CD4-positive, CD25-positive, alpha-beta regulatory T cell (primary cell): ENCODE measurements around the gene LRRC8B. TPM values are rescaled to one million over a fixed set of nuclear protein-coding genes. Genes with fewer than 3 reads are reported as not detected.

Source experiments
- ATAC-seq, 2 donors: fragments of 150-1000 bp; cut with Tn5 transposase; one replicate each; pipeline ENCODE4 v1.10.0; 2021; ENCODE audit warnings: low read depth in 2 of 2, moderate number of reproducible peaks in 2 of 2, moderate library complexity in 1 of 2
- DNase-seq, 3 donors: peaks; one replicate each; pipeline versions ENCODE4 v3.0.0 to v3.0.0-alpha.2; 2012 to 2022; ENCODE audit warnings: mixed read lengths in 1 of 3
- H3K27ac ChIP-seq: one replicate; pipeline ENCODE4 v1.7.0; 2013; ENCODE audit warnings: mild to moderate bottlenecking, low read length; ENCODE audit not compliant: insufficient read depth, poor library complexity, severe bottlenecking
- H3K27me3 ChIP-seq: one replicate; pipeline ENCODE4 v1.7.0; 2013; ENCODE audit warnings: low read length; ENCODE audit not compliant: control insufficient read depth, insufficient read depth
- H3K36me3 ChIP-seq: one replicate; pipeline ENCODE4 v1.7.0; 2013; ENCODE audit warnings: mild to moderate bottlenecking, low read length, moderate library complexity; ENCODE audit not compliant: control insufficient read depth, insufficient read depth
- H3K4me1 ChIP-seq: 2 replicates; pipeline ENCODE4 v1.7.0; 2013; ENCODE audit warnings: mild to moderate bottlenecking, low read length; ENCODE audit not compliant: insufficient read depth, control insufficient read depth, poor library complexity, severe bottlenecking
- H3K4me3 ChIP-seq: one replicate; pipeline ENCODE4 v1.7.0; 2013; ENCODE audit warnings: low read depth, mild to moderate bottlenecking, low read length, moderate library complexity
- H3K9me3 ChIP-seq, 2 experiments: 1 replicate in 1 of 2; 2 replicates in 1 of 2; pipeline ENCODE4 v1.7.0; 2013; ENCODE audit warnings: low read length in 2 of 2, mild to moderate bottlenecking in 1 of 2, moderate library complexity in 1 of 2; ENCODE audit not compliant: control insufficient read depth in 2 of 2
- H3K27ac Mint-ChIP-seq, 3 donors: one replicate each; pipeline ENCODE4 v1.8.0; 2020 to 2022; ENCODE audit warnings: mild to moderate bottlenecking in 3 of 3, mixed read lengths in 3 of 3, moderate library complexity in 2 of 3
- H3K27me3 Mint-ChIP-seq: one replicate; pipeline ENCODE4 v1.8.0; 2022; ENCODE audit warnings: mild to moderate bottlenecking, mixed read lengths
- H3K36me3 Mint-ChIP-seq: one replicate; pipeline ENCODE4 v1.8.0; 2020; ENCODE audit warnings: mixed read lengths
- H3K4me1 Mint-ChIP-seq, 4 donors: one replicate each; pipeline ENCODE4 v1.8.0; 2020 to 2022; ENCODE audit warnings: mixed read lengths in 4 of 4, mild to moderate bottlenecking in 1 of 4
- H3K4me3 Mint-ChIP-seq, 4 donors: one replicate each; pipeline ENCODE4 v1.8.0; 2020 to 2022; ENCODE audit warnings: mild to moderate bottlenecking in 4 of 4, mixed read lengths in 4 of 4, moderate library complexity in 3 of 4
- H3K9me3 Mint-ChIP-seq, 7 donors: one replicate each; pipeline ENCODE4 v1.8.0; 2020 to 2022; ENCODE audit warnings: mixed read lengths in 7 of 7, mild to moderate bottlenecking in 3 of 7, moderate library complexity in 2 of 7
- polyA plus RNA-seq, 4 donors: library from polyadenylated mRNA; unstranded; fragments of 300-500 nt; fragmentation: Illumina TruSeq; gene quantifications; one replicate each; pipeline ENCODE4 v1.2.3, GENCODE V29; 2021
- total RNA-seq: library from RNA; stranded (reverse); gene quantifications from one replicate; pipeline ENCODE4 v1.2.3, GENCODE V29; 2022

LRRC8B gene
- total and polyA plus RNA-seq, 5 donors from 2014 or later: 8.9 to 20.4 (median 19.1) TPM

DNA sequence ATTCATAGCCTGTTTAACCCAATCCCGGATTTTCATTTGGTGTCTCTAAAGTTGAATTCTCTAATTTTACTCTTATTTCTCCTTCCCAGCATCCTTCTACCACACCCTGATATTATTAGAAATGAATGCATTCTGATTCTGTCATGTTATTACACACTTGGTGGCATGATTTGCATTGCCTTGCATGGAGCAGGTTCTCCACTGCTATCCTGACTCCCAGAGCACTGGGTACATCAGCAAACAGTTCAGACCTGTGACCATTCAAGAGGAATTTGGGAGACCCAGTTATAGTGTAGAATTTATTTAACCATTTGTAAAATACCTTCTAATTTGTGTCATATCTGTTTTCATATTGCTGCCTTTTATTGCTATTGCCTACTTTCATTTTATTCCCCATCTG, 2.6 kb downstream of the LRRC8B start:
- Mint-ChIP-seq H3K4me1 (peaks cover 7 to 37% (median 26%) of the 10 kb centered on the region in 4 donors), H3K4me3 (no peak overlapping the region), H3K27me3 (peaks cover 5% of the 10 kb centered on the region), H3K9me3 (peaks cover 0 to 2% (median 0%) of the 10 kb centered on the region in 7 donors), H3K27ac (no peak overlapping the region), H3K36me3 (peaks cover 16% of the 10 kb centered on the region)
- DNase-seq (no peak), ATAC-seq (no peak)
- Histone ChIP-seq H3K36me3 (peaks cover 4% of the 10 kb centered on the region), H3K9me3 (no peaks in the 10 kb centered on the region), H3K27ac (peak overlapping the region; percentile 52), H3K4me1 (peaks cover 47% of the 10 kb centered on the region), H3K4me3 (peak overlapping the region; percentile 20), H3K27me3 (no peaks in the 10 kb centered on the region)

DNA sequence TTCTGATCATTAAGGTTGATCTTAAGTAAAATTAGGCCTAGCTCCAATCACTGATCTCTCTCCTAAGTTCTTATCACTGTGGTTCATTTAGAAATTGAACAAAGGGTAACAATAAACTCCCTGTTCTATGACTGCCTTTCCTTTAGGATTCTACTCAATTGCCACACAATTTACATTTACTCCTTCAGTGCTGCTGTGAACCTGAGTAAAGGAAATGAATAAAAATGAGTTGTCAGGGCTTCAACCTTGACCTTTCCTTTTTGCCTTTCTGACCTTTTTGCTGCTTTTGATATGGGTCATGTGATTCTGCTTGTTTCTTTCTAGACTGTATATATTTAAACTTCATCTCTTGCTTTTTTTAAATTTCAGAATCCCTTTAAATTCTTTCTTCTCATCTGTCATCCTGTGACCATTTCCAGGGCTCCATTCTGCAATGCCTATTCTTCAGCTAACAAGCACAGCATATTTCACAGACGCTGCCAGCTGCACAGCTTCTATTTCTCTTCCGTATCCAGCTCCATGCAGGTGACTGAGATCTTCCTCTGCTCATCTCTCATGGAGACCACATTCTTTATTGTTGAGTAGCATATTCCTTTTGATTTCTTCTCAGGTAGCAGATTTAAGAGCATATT, 3.2 kb downstream of the LRRC8B start:
- H3K4me1 ChIP-seq: peaks cover 47% of the 10 kb centered on the region
- peaks cover 5% of the 10 kb centered on the region for H3K27me3 Mint-ChIP-seq
- H3K9me3 ChIP-seq: no peaks in the 10 kb centered on the region
- ATAC-seq: no peak
- no peak overlapping the region for H3K4me3 Mint-ChIP-seq
- DNase-seq: no peak
- H3K27ac ChIP-seq: peak overlapping the region; percentile 52
- H3K36me3 ChIP-seq: peaks cover 7% of the 10 kb centered on the region
- H3K9me3 Mint-ChIP-seq: peaks cover 0 to 2% (median 0%) of the 10 kb centered on the region in 7 donors
- H3K27me3 ChIP-seq: no peaks in the 10 kb centered on the region
- H3K27ac Mint-ChIP-seq: no peak overlapping the region
- H3K4me1 Mint-ChIP-seq: peaks cover 13 to 43% (median 29%) of the 10 kb centered on the region in 4 donors
- peak overlapping the region; percentile 20 for H3K4me3 ChIP-seq
- peaks cover 19% of the 10 kb centered on the region for H3K36me3 Mint-ChIP-seq

DNA sequence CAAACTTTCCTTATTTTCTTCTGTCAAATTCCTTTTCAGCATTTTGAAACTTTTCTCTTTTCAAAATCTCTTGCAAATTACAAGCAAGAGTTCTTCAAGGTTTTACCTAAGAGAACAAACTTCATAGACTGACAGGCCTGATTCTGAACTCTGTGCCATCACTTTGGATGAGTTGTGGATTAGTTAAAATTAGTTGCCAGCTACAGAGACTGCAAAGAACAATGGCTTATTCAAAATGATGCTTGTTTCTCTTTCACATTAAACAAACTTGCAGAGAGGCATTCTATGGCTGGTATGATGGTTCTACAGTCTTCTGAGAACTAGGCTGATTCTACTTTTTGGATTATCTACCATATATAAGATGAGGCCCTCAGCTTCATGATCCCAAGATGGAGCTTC, 3.8 kb downstream of the LRRC8B start:
- no peak overlapping the region for H3K4me3 Mint-ChIP-seq
- ATAC-seq: no peak
- Histone ChIP-seq H3K27me3 (no peaks in the 10 kb centered on the region), H3K4me3 (peak overlapping the region; percentile 20), H3K4me1 (peaks cover 47% of the 10 kb centered on the region), H3K36me3 (peaks cover 7% of the 10 kb centered on the region), H3K9me3 (no peaks in the 10 kb centered on the region), H3K27ac (no peak overlapping the region)
- peaks cover 17 to 46% (median 32%) of the 10 kb centered on the region in 4 donors for H3K4me1 Mint-ChIP-seq
- peak in 1 of 3 donors; percentile 18 for DNase-seq
- H3K36me3 Mint-ChIP-seq: peaks cover 24% of the 10 kb centered on the region
- peaks cover 4% of the 10 kb centered on the region for H3K27me3 Mint-ChIP-seq
- no peak overlapping the region for H3K27ac Mint-ChIP-seq
- peaks cover 0 to 2% (median 0%) of the 10 kb centered on the region in 7 donors for H3K9me3 Mint-ChIP-seq

DNA sequence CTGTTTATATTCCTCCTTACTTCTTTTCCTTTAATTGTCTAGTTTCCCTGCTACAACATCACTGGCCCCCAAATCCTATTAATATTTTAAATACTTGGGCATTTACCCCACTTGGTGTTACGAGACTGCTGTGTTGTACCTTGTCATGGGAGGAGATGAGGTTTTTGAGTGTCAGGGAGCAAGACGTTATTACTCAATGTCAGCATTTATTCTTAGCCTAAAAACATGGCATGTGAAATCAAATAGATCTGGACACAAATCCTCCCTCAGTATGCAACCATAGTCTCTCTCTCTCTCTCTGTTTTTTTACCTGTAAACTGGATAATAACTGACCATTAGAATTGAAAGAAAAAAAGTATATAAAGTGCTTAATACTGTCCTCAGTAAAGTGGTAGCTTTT, 4.6 kb downstream of the LRRC8B start:
- H3K9me3 ChIP-seq: no peaks in the 10 kb centered on the region
- H3K36me3 Mint-ChIP-seq: peaks cover 24% of the 10 kb centered on the region
- H3K27me3 ChIP-seq: no peaks in the 10 kb centered on the region
- H3K27ac Mint-ChIP-seq: no peak overlapping the region
- H3K4me1 Mint-ChIP-seq: peaks cover 15 to 43% (median 31%) of the 10 kb centered on the region in 4 donors
- no peak overlapping the region for H3K4me3 ChIP-seq
- peaks cover 40% of the 10 kb centered on the region for H3K4me1 ChIP-seq
- no peak overlapping the region for H3K27ac ChIP-seq
- peaks cover 7% of the 10 kb centered on the region for H3K36me3 ChIP-seq
- no peaks in the 10 kb centered on the region for H3K27me3 Mint-ChIP-seq
- ATAC-seq: no peak
- peaks cover 0 to 2% (median 0%) of the 10 kb centered on the region in 7 donors for H3K9me3 Mint-ChIP-seq
- DNase-seq: no peak
- H3K4me3 Mint-ChIP-seq: no peak overlapping the region

DNA sequence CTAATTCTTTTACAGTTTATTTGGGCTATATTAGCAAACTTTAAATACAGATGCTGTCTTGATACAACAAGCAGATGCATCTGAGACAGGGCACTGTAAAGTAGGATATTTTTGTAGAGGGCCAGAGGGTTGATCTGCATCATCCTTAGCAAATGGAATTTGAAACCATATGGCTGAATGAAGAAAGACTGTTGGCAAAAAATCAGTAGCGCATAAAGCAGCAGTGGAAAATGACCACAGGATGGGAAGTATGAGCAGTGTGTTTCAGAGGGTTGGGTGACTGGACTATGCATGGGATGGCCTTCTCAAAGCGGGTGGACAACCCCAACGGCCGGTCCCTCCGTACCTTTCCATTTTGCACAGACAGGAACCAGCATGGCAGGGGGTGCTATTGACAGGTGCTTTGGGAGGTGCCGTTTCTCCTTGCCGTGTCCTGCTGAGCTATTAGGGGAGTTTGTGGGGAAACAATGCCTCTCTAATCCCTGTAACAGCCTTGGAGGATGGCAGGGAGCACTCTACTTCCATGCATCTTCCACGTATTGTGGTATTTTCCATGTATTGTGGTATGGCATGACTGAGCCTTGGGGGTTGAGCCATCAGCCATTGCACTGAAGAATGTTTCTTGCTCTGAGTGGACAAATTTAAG, 5.9 kb downstream of the LRRC8B start:
- Mint-ChIP-seq H3K27me3 (no peaks in the 10 kb centered on the region), H3K4me3 (no peak overlapping the region), H3K27ac (no peak overlapping the region), H3K36me3 (peaks cover 25% of the 10 kb centered on the region), H3K4me1 (peaks cover 25 to 51% (median 37%) of the 10 kb centered on the region in 4 donors), H3K9me3 (peaks cover 0 to 2% (median 0%) of the 10 kb centered on the region in 7 donors)
- DNase-seq (no peak), ATAC-seq (no peak)
- H3K36me3 ChIP-seq: peaks cover 7% of the 10 kb centered on the region
- no peak overlapping the region for H3K27ac ChIP-seq
- no peak overlapping the region for H3K4me3 ChIP-seq
- H3K27me3 ChIP-seq: no peaks in the 10 kb centered on the region
- H3K4me1 ChIP-seq: peaks cover 32% of the 10 kb centered on the region
- H3K9me3 ChIP-seq: no peaks in the 10 kb centered on the region

DNA sequence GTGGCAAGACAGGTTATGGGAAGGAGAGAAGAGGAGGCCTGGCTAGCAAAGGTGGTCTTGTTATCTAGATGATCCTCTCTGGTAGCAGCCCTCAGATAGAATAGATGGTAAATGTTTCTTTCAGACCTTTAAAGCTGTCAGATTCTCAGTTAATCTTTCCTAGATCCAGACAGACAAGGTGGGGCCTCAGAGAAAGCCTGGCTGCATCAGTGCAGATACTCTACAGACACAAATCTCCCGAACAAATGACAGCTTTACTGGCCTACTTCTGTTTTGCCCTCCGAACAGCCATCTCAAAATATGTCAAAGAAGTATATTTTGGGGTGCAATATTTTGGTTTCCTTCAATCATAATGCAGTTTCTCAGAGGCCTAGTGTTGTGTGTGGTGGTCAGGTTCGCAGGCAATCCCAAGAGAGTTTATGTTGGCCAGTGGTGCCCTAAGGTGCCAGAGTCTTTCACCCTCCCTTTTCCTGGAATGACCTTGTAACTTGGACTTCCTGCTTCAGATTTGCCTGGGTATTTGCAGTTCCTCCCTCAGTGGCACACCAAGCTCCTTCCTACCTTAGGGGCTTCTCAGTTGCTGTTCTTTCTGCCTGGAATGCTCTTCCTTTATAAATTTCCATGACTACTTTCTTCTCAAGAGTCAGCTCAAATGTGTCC, 7.0 kb downstream of the LRRC8B start:
- Mint-ChIP-seq H3K4me1 (peaks cover 22 to 59% (median 44%) of the 10 kb centered on the region in 4 donors), H3K4me3 (peak overlapping the region in 1 of 4 donors; percentile 51), H3K27me3 (no peaks in the 10 kb centered on the region), H3K36me3 (peaks cover 29% of the 10 kb centered on the region), H3K27ac (peak overlapping the region in 1 of 3 donors; percentile 52), H3K9me3 (peaks cover 0 to 2% (median 0%) of the 10 kb centered on the region in 7 donors)
- Histone ChIP-seq H3K9me3 (no peaks in the 10 kb centered on the region), H3K27me3 (no peaks in the 10 kb centered on the region), H3K27ac (no peak overlapping the region), H3K4me1 (peaks cover 21% of the 10 kb centered on the region), H3K36me3 (peaks cover 7% of the 10 kb centered on the region), H3K4me3 (no peak overlapping the region)
- no peak for DNase-seq
- no peak for ATAC-seq

DNA sequence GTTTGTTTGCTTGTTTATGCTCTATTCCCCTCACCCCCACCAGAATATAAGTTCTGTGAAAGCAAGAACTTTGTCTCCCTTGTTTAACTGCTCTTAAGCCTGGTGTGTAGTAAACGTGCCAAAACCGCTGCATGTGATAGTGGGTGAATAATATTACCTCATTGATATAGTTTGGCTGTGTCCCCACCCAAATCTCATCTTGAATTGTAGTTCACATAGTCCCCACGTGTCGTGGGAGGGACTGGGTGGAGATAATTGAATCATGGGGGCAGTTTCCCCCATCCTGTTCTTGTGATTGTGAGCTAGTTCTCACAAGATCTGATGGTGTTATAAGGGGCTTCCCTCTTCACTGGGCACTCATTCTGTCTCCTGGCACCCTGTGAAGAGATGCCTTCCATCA, 7.6 kb downstream of the LRRC8B start:
- no peaks in the 10 kb centered on the region for H3K27me3 ChIP-seq
- H3K4me3 Mint-ChIP-seq: peak overlapping the region in 2 of 4 donors; percentile 18 to 51
- no peaks in the 10 kb centered on the region for H3K27me3 Mint-ChIP-seq
- DNase-seq (no peak), ATAC-seq (no peak)
- H3K27ac Mint-ChIP-seq: peak overlapping the region in 1 of 3 donors; percentile 44
- H3K9me3 Mint-ChIP-seq: peaks cover 0 to 2% (median 0%) of the 10 kb centered on the region in 7 donors
- H3K4me1 Mint-ChIP-seq: peaks cover 22 to 64% (median 48%) of the 10 kb centered on the region in 4 donors
- peaks cover 7% of the 10 kb centered on the region for H3K36me3 ChIP-seq
- no peaks in the 10 kb centered on the region for H3K9me3 ChIP-seq
- peaks cover 33% of the 10 kb centered on the region for H3K36me3 Mint-ChIP-seq
- H3K4me3 ChIP-seq: no peak overlapping the region
- H3K4me1 ChIP-seq: peaks cover 15% of the 10 kb centered on the region
- H3K27ac ChIP-seq: no peak overlapping the region
